CD8-positive, alpha-beta memory T cell (primary cell): ENCODE measurements around the gene C2orf92. TPM values are rescaled to one million over a fixed set of nuclear protein-coding genes. Genes with fewer than 3 reads are reported as not detected.

Experiments used
- CTCF ChIA-PET: fragments of 350-600 bp; sonication (Branson Sonifier 250); formaldehyde crosslinking; loops from one replicate; lab custom pipeline; 2021; ENCODE audit warnings: antibody characterized with exemption; lab: Charles Lee
- POLR2A ChIA-PET: fragments of 350-600 bp; sonication (Branson Sonifier 250); formaldehyde crosslinking; loops from one replicate; lab custom pipeline; 2021; ENCODE audit warnings: antibody characterized with exemption; lab: Charles Lee
- DNase-seq, 5 donors: peaks; one replicate each; pipeline versions ENCODE4 v3.0.0 to v3.0.0-alpha.2; 2020 to 2022; ENCODE audit warnings: mixed read lengths in 1 of 5
- H3K27ac ChIP-seq: one replicate; pipeline ENCODE4 v1.7.0; 2013; ENCODE audit warnings: low read depth, mild to moderate bottlenecking, low read length, moderate library complexity
- H3K27me3 ChIP-seq: 2 replicates; pipeline ENCODE4 v1.7.0; 2013; ENCODE audit warnings: low read length, mild to moderate bottlenecking; ENCODE audit not compliant: insufficient read depth, poor library complexity, severe bottlenecking
- H3K36me3 ChIP-seq: 2 replicates; pipeline ENCODE4 v1.7.0; 2013; ENCODE audit warnings: mild to moderate bottlenecking, low read length, moderate library complexity; ENCODE audit not compliant: insufficient read depth
- H3K4me1 ChIP-seq: 2 replicates; pipeline ENCODE4 v1.7.0; 2013; ENCODE audit warnings: mild to moderate bottlenecking, low read length, moderate library complexity; ENCODE audit not compliant: insufficient read depth
- H3K4me3 ChIP-seq: 2 replicates; pipeline ENCODE4 v1.7.0; 2013; ENCODE audit warnings: mild to moderate bottlenecking, low read length
- H3K9me3 ChIP-seq: 2 replicates; pipeline ENCODE4 v1.7.0; 2013; ENCODE audit warnings: mild to moderate bottlenecking, low read length
- H3K27ac Mint-ChIP-seq, 8 donors: one replicate each; pipeline ENCODE4 v1.8.0; 2020 to 2021; ENCODE audit warnings: mixed read lengths in 8 of 8, mild to moderate bottlenecking in 6 of 8, inconsistent platforms in 3 of 8, moderate library complexity in 3 of 8
- H3K27me3 Mint-ChIP-seq, 2 donors: one replicate each; pipeline ENCODE4 v1.8.0; 2020 to 2021; ENCODE audit warnings: mixed read lengths in 2 of 2, mild to moderate bottlenecking in 1 of 2, moderate library complexity in 1 of 2
- H3K36me3 Mint-ChIP-seq, 3 donors: one replicate each; pipeline ENCODE4 v1.8.0; 2020 to 2021; ENCODE audit warnings: mixed read lengths in 3 of 3, inconsistent platforms in 1 of 3, mild to moderate bottlenecking in 1 of 3
- H3K4me1 Mint-ChIP-seq, 3 donors: one replicate each; pipeline ENCODE4 v1.8.0; 2020 to 2021; ENCODE audit warnings: mixed read lengths in 3 of 3, inconsistent platforms in 1 of 3, mild to moderate bottlenecking in 1 of 3
- H3K4me3 Mint-ChIP-seq, 7 donors: one replicate each; pipeline ENCODE4 v1.8.0; 2020 to 2021; ENCODE audit warnings: mixed read lengths in 7 of 7, mild to moderate bottlenecking in 6 of 7, moderate library complexity in 4 of 7, inconsistent platforms in 2 of 7
- H3K9me3 Mint-ChIP-seq, 5 donors: one replicate each; pipeline ENCODE4 v1.8.0; 2020 to 2022; ENCODE audit warnings: mixed read lengths in 5 of 5, mild to moderate bottlenecking in 3 of 5, moderate library complexity in 2 of 5, inconsistent platforms in 1 of 5
- polyA plus RNA-seq: library from polyadenylated mRNA; unstranded; fragments of 300-500 nt; fragmentation: Illumina TruSeq; gene quantifications from one replicate; pipeline ENCODE4 v1.2.3, GENCODE V29; 2021
- total RNA-seq, 2 experiments: library from RNA; stranded (reverse); gene quantifications; one replicate each; pipeline ENCODE4 v1.2.3, GENCODE V29; 2021

Gene C2orf92
- total and polyA plus RNA-seq, 3 experiments from 2014 or later: 4.6 to 6.5 TPM; not detected in 1

DNA sequence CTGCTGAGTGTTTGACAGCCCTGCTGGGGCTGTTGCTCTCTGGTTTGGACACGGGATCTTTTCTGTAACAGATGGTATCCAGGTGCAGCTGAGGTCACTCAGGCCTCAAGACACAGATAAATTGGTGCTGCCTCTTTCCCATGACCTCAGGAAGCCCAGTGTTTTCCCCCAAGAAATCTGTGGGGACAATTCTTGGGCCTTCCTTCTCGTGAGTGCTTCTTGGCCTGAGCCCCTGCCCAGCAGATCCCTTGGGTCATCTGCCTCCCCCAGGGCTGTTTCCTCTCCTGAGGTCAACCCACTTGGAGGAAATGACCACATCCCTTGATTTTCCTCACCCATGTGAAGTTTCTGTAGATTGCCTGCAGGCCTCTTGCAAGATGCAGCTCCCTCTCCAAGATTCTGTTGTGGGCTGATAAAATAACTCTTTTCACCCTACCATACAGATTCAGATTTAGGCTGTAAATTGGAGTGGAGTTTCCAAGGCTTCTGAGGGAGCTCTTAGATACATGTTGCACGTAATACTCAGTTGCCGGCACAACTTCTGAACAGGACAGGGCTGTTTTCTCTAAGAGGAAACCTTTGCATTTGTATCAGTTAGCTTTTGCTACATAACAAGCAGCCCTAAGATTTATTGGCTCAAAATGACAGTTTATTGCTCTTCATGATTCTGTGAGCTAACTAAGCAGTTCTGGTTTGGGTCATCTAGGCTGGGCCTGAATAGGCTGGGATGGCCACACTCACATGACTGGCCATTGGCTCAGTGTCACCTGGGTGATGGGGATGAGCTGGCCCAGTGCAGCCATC, 57.0 kb downstream of the C2orf92 start:
- peaks cover 65% of the 10 kb centered on the region for H3K36me3 ChIP-seq
- Mint-ChIP-seq H3K36me3 (peaks cover 31 to 93% (median 34%) of the 10 kb centered on the region in 3 donors), H3K27ac (peak overlapping the region; percentile 61 to 96 (median 87)), H3K4me3 (peak overlapping the region in 4 of 7 donors; percentile 6 to 44 (median 37)), H3K9me3 (peaks cover 0 to 2% (median 0%) of the 10 kb centered on the region in 5 donors), H3K4me1 (peaks cover 66 to 93% (median 76%) of the 10 kb centered on the region in 3 donors), H3K27me3 (no peaks in the 10 kb centered on the region)
- no peak for DNase-seq
- H3K9me3 ChIP-seq: no peaks in the 10 kb centered on the region
- POLR2A ChIA-PET: interaction anchor here (0.7 to 1.2 kb wide), 2 partner anchors 18 to 1021 kb away, joined by 3 read pairs; no protein-coding TSS in a partner anchor
- no peak overlapping the region for H3K4me3 ChIP-seq
- no peaks in the 10 kb centered on the region for H3K27me3 ChIP-seq
- CTCF ChIA-PET: interaction anchor here (0.8 to 4.9 kb wide), 5 partner anchors 10 to 27 kb away, joined by 3 to 20 read pairs (median 6); no protein-coding TSS in a partner anchor
- peak overlapping the region; percentile 27 for H3K27ac ChIP-seq
- H3K4me1 ChIP-seq: peaks cover 56% of the 10 kb centered on the region

DNA sequence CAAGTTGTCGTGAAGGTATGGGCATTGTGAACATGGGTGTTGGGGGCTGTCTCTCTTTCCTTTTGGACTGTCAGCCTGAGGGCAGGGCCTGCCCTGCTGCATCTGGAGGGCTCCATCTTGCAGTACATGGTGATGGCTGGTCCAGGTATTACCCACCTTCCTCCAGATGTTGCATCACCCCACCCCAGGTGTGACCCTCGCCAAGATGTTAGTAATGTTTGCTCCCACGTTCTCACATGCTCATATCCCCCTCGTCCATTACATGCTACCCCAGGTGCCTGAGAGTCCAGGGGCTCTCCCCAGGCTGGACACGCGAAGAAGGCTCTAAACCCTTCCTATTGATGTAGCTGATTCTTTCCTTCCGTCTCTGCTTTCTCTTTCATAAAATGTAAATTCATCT, 57.8 kb downstream of the C2orf92 start:
- Mint-ChIP-seq H3K4me1 (peaks cover 72 to 96% (median 81%) of the 10 kb centered on the region in 3 donors), H3K36me3 (peaks cover 35 to 97% (median 36%) of the 10 kb centered on the region in 3 donors), H3K9me3 (peaks cover 0 to 2% (median 0%) of the 10 kb centered on the region in 5 donors), H3K27ac (peak overlapping the region; percentile 1 to 96 (median 88)), H3K27me3 (no peaks in the 10 kb centered on the region), H3K4me3 (peak overlapping the region in 3 of 7 donors; percentile 12 to 58 (median 44))
- Histone ChIP-seq H3K27me3 (no peaks in the 10 kb centered on the region), H3K27ac (no peak overlapping the region), H3K36me3 (peaks cover 72% of the 10 kb centered on the region), H3K9me3 (no peaks in the 10 kb centered on the region), H3K4me1 (peaks cover 56% of the 10 kb centered on the region), H3K4me3 (no peak overlapping the region)
- CTCF ChIA-PET: interaction anchor here (0.9 to 4.9 kb wide), 7 partner anchors 9 to 28 kb away, joined by 3 to 20 read pairs (median 4); no protein-coding TSS in a partner anchor
- no peak for DNase-seq
- POLR2A ChIA-PET: interaction anchor here (0.7 to 1.3 kb wide), 2 partner anchors 9 to 1020 kb away, joined by 3 to 6 read pairs; no protein-coding TSS in a partner anchor

- peaks cover 0 to 2% (median 0%) of the 10 kb centered on the region in 5 donors for H3K9me3 Mint-ChIP-seq
- peaks cover 30 to 97% (median 32%) of the 10 kb centered on the region in 3 donors for H3K36me3 Mint-ChIP-seq
- H3K4me3 Mint-ChIP-seq: peak overlapping the region; percentile 5 to 61 (median 49)
- H3K27me3 Mint-ChIP-seq: no peaks in the 10 kb centered on the region
- Histone ChIP-seq H3K27me3 (no peaks in the 10 kb centered on the region), H3K36me3 (peaks cover 71% of the 10 kb centered on the region), H3K4me3 (no peak overlapping the region), H3K27ac (no peak overlapping the region), H3K4me1 (peaks cover 51% of the 10 kb centered on the region), H3K9me3 (no peaks in the 10 kb centered on the region)
- no peak for DNase-seq
- CTCF ChIA-PET: interaction anchor here (0.9 to 4.9 kb wide), 8 partner anchors 8 to 29 kb away, joined by 3 to 20 read pairs (median 4); partner anchors contain the start of gene ZAP70
- peak overlapping the region; percentile 76 to 96 (median 88) for H3K27ac Mint-ChIP-seq
- H3K4me1 Mint-ChIP-seq: peaks cover 71 to 93% (median 76%) of the 10 kb centered on the region in 3 donors
- POLR2A ChIA-PET: interaction anchor here (1.3 kb wide), 1 partner anchor 10 kb away, joined by 6 read pairs; no protein-coding TSS in a partner anchor
Observed at GRCh38 chr2:97728091-97728731, 58.7 kb downstream of the C2orf92 start.

- POLR2A ChIA-PET: interaction anchor here (0.6 to 1.5 kb wide), 3 partner anchors 12 to 239 kb away, joined by 3 to 10 read pairs (median 7); no protein-coding TSS in a partner anchor
- peak overlapping the region in 6 of 8 donors; percentile 45 to 92 (median 76) for H3K27ac Mint-ChIP-seq
Observed at GRCh38 chr2:97730245-97730644, 60.7 kb downstream of the C2orf92 start.

GRCh38 chr2:97731274-97732020, 61.9 kb downstream of the C2orf92 start:
- Histone ChIP-seq H3K9me3 (no peaks in the 10 kb centered on the region), H3K27ac (no peak overlapping the region), H3K27me3 (no peaks in the 10 kb centered on the region), H3K36me3 (peaks cover 66% of the 10 kb centered on the region), H3K4me3 (no peak overlapping the region), H3K4me1 (peaks cover 38% of the 10 kb centered on the region)
- H3K9me3 Mint-ChIP-seq: peaks cover 0 to 2% (median 0%) of the 10 kb centered on the region in 5 donors
- H3K27me3 Mint-ChIP-seq: no peaks in the 10 kb centered on the region
- CTCF ChIA-PET: interaction anchor here (1.3 to 3.8 kb wide), 2 partner anchors 9 to 32 kb away, joined by 5 to 12 read pairs; no protein-coding TSS in a partner anchor
- DNase-seq: no peak
- peaks cover 20 to 89% (median 30%) of the 10 kb centered on the region in 3 donors for H3K36me3 Mint-ChIP-seq
- POLR2A ChIA-PET: interaction anchor here (1.5 kb wide), 1 partner anchor 14 kb away, joined by 7 read pairs; no protein-coding TSS in a partner anchor
- H3K4me3 Mint-ChIP-seq: peak overlapping the region in 3 of 7 donors; percentile 3 to 72 (median 27)
- peak overlapping the region; percentile 56 to 92 (median 83) for H3K27ac Mint-ChIP-seq
- peaks cover 58 to 75% (median 61%) of the 10 kb centered on the region in 3 donors for H3K4me1 Mint-ChIP-seq

More at GRCh38 chr2:97730245-97730644, 60.7 kb downstream of the C2orf92 start:
- Histone ChIP-seq H3K9me3 (no peaks in the 10 kb centered on the region), H3K4me3 (no peak overlapping the region), H3K36me3 (peaks cover 73% of the 10 kb centered on the region), H3K27ac (no peak overlapping the region), H3K27me3 (no peaks in the 10 kb centered on the region), H3K4me1 (peaks cover 46% of the 10 kb centered on the region)
- H3K9me3 Mint-ChIP-seq: peaks cover 0 to 2% (median 0%) of the 10 kb centered on the region in 5 donors
- H3K36me3 Mint-ChIP-seq: peaks cover 27 to 97% (median 33%) of the 10 kb centered on the region in 3 donors
- DNase-seq: no peak
- H3K4me1 Mint-ChIP-seq: peaks cover 64 to 84% (median 73%) of the 10 kb centered on the region in 3 donors
- no peaks in the 10 kb centered on the region for H3K27me3 Mint-ChIP-seq
- CTCF ChIA-PET: interaction anchor here (1.2 to 3.8 kb wide), 5 partner anchors 11 to 31 kb away, joined by 3 to 20 read pairs (median 9); partner anchors contain the start of gene ZAP70
- peak overlapping the region in 2 of 7 donors; percentile 20 to 79 for H3K4me3 Mint-ChIP-seq

- peaks cover 64% of the 10 kb centered on the region for H3K36me3 ChIP-seq
- H3K9me3 Mint-ChIP-seq: peaks cover 0 to 2% (median 0%) of the 10 kb centered on the region in 5 donors
Observed at GRCh38 chr2:97732436-97733340, 63.2 kb downstream of the C2orf92 start.

More at GRCh38 chr2:97732436-97733340, 63.2 kb downstream of the C2orf92 start:
- no peaks in the 10 kb centered on the region for H3K9me3 ChIP-seq
- Mint-ChIP-seq H3K27ac (peak overlapping the region in 7 of 8 donors; percentile 35 to 84 (median 54)), H3K4me3 (no peak overlapping the region), H3K27me3 (peaks cover 0 to 1% of the 10 kb centered on the region in 2 donors), H3K36me3 (peaks cover 20 to 88% (median 27%) of the 10 kb centered on the region in 3 donors), H3K4me1 (peaks cover 47 to 68% (median 53%) of the 10 kb centered on the region in 3 donors)
- DNase-seq: peak in 1 of 5 donors; percentile 41
- H3K4me3 ChIP-seq: no peak overlapping the region
- POLR2A ChIA-PET: no interaction called here
- H3K27me3 ChIP-seq: no peaks in the 10 kb centered on the region
- H3K4me1 ChIP-seq: peaks cover 26% of the 10 kb centered on the region
- no peak overlapping the region for H3K27ac ChIP-seq
- CTCF ChIA-PET: interaction anchor here (1.3 to 3.8 kb wide), 3 partner anchors 8 to 33 kb away, joined by 4 to 12 read pairs (median 5); no protein-coding TSS in a partner anchor
